SK-N-SH (cell line): Measurements from ENCODE around the gene CALD1. TPM values are rescaled to one million over a fixed set of nuclear protein-coding genes. Genes with fewer than 3 reads are reported as not detected.

Experiments used
- CTCF ChIA-PET: fragments of 300-600, 350-600 bp; formaldehyde crosslinking; extraction: SDS; loops from one replicate; lab custom pipeline; 2021; lab: Yijun Ruan, JAX
- POLR2A ChIA-PET: fragments of 350-600 bp; sonication (Branson Sonifier 250); formaldehyde crosslinking; extraction: SDS; loops from one replicate; lab custom pipeline; 2020; ENCODE audit warnings: antibody characterized with exemption, inconsistent platforms; lab: Yijun Ruan, JAX
- DNase-seq: peaks from one replicate; pipeline ENCODE4 v3.0.0; 2012
- H2AFZ ChIP-seq: fragments of 200-600 bp; sonication (generic); 2 replicates; pipeline ENCODE4 v1.8.1; 2016; ENCODE audit warnings: antibody characterized with exemption, mild to moderate bottlenecking, low read depth
- H3F3A ChIP-seq: fragments of 200-600 bp; sonication (generic); replicated peaks from 2 replicates; pipeline ENCODE3; 2016; ENCODE audit warnings: antibody characterized with exemption, mild to moderate bottlenecking; ENCODE audit not compliant: insufficient read depth
- H3K27ac ChIP-seq, 2 experiments: fragments of 200-500 bp in 1 of 2; fragments of 200-600 bp in 1 of 2; sonication (Bioruptor generic) in 1 of 2; sonication (generic), shearing (Covaris generic) in 1 of 2; 2 replicates each; pipeline versions ENCODE4 v1.5.1 to v1.6.1; 2014 to 2016; ENCODE audit warnings: low read depth in 2 of 2, inconsistent platforms in 1 of 2, low read length in 1 of 2, mild to moderate bottlenecking in 1 of 2, mixed read lengths in 1 of 2
- H3K27me3 ChIP-seq: fragments of 200-600 bp; sonication (generic), shearing (Covaris generic); 2 replicates; pipeline ENCODE4 v1.6.1; 2016; ENCODE audit warnings: mixed run types; ENCODE audit not compliant: insufficient read depth
- H3K36me3 ChIP-seq, 2 experiments: fragments of 200-500 bp in 1 of 2; fragments of 200-600 bp in 1 of 2; sonication (Bioruptor generic) in 1 of 2; sonication (generic) in 1 of 2; replicated peaks in 1 of 2; 2 replicates each; pipeline versions ENCODE3 to v1.5.1; 2014 to 2016; ENCODE audit warnings: low read length in 1 of 2, mild to moderate bottlenecking in 1 of 2; ENCODE audit not compliant: insufficient read depth in 2 of 2, control insufficient read depth in 1 of 2
- H3K4me1 ChIP-seq, 2 experiments: fragments of 200-500 bp in 1 of 2; fragments of 200-600 bp in 1 of 2; sonication (Bioruptor generic) in 1 of 2; sonication (generic), shearing (Covaris generic) in 1 of 2; 2 replicates each; pipeline versions ENCODE4 v1.5.1 to v1.6.1; 2014 to 2016; ENCODE audit warnings: low read depth in 1 of 2, low read length in 1 of 2, mixed run types in 1 of 2; ENCODE audit not compliant: insufficient read depth in 2 of 2, control insufficient read depth in 1 of 2
- H3K4me2 ChIP-seq: fragments of 200-600 bp; sonication (generic), shearing (Covaris generic); 2 replicates; pipeline ENCODE4 v1.6.1; 2017; ENCODE audit warnings: mixed run types
- H3K4me3 ChIP-seq, 2 experiments: fragments of 200-500 bp in 1 of 2; fragments of 200-600 bp in 1 of 2; sonication (Bioruptor generic) in 1 of 2; sonication (generic), shearing (Covaris generic) in 1 of 2; 2 replicates each; pipeline versions ENCODE4 v1.5.1 to v1.8.1; 2014 to 2016; ENCODE audit warnings: low read depth in 2 of 2, inconsistent platforms in 1 of 2, low read length in 1 of 2, mild to moderate bottlenecking in 1 of 2, mixed read lengths in 1 of 2, moderate library complexity in 1 of 2
- H3K79me2 ChIP-seq: fragments of 200-600 bp; sonication (generic); 2 replicates; pipeline ENCODE4 v1.8.1; 2017; ENCODE audit warnings: mild to moderate bottlenecking; ENCODE audit not compliant: insufficient read depth
- H3K9ac ChIP-seq: fragments of 200-600 bp; sonication (generic); 2 replicates; pipeline ENCODE4 v1.6.1; 2017; ENCODE audit warnings: mixed run types
- H3K9me2 ChIP-seq: fragments of 200-600 bp; sonication (generic); 2 replicates; pipeline ENCODE4 v1.6.1; 2017; ENCODE audit warnings: mixed run types
- H3K9me3 ChIP-seq: fragments of 200-600 bp; sonication (generic); 2 replicates; pipeline ENCODE4 v1.6.1; 2017; ENCODE audit warnings: mixed run types, mild to moderate bottlenecking, moderate library complexity
- H4K20me1 ChIP-seq: fragments of 200-600 bp; sonication (generic); 2 replicates; pipeline ENCODE4 v1.6.1; 2017; ENCODE audit warnings: mild to moderate bottlenecking, mixed run types; ENCODE audit not compliant: insufficient read depth
- CHD2 ChIP-seq: fragments of 150-350 bp; IDR thresholded peaks from 2 replicates; pipeline ENCODE4 v1.6.1; 2018; ENCODE audit warnings: low read length; ENCODE audit not compliant: partially characterized antibody
- EP300 ChIP-seq, 2 experiments: IDR thresholded peaks; 2 replicates each; pipeline versions ENCODE4 v1.4.0 to v1.6.1; 2012; ENCODE audit warnings: borderline replicate concordance in 1 of 2, low read depth in 1 of 2, low read length in 1 of 2
- FOSL2 ChIP-seq: IDR thresholded peaks from 2 replicates; pipeline ENCODE4 v1.4.0; 2012; ENCODE audit warnings: low read depth, mild to moderate bottlenecking, moderate library complexity, borderline replicate concordance
- JUND ChIP-seq: IDR thresholded peaks from 2 replicates; pipeline ENCODE4 v1.4.0; 2012
- MEF2A ChIP-seq: IDR thresholded peaks from 2 replicates; pipeline ENCODE4 v1.4.0; 2012; ENCODE audit warnings: low read depth, borderline replicate concordance
- POLR2AphosphoS5 ChIP-seq: IDR thresholded peaks from 2 replicates; pipeline ENCODE4 v1.6.1; 2012; ENCODE audit warnings: low read depth, low read length
- RFX5 ChIP-seq: IDR thresholded peaks from 2 replicates; pipeline ENCODE4 v1.6.1; 2012; ENCODE audit warnings: mild to moderate bottlenecking, improper control_type of control experiment, low read length
- SIN3A ChIP-seq: IDR thresholded peaks from 2 replicates; pipeline ENCODE4 v1.6.1; 2012; ENCODE audit warnings: low read depth, mild to moderate bottlenecking, low read length, moderate library complexity, borderline replicate concordance
- SMC3 ChIP-seq: IDR thresholded peaks from 2 replicates; pipeline ENCODE4 v1.6.1; 2012; ENCODE audit warnings: low read depth, low read length, improper control_type of control experiment
- USF2 ChIP-seq: fragments of 150-350 bp; IDR thresholded peaks from 2 replicates; pipeline ENCODE4 v1.6.1; 2017; ENCODE audit warnings: antibody characterized with exemption, low read length, low read depth, borderline replicate concordance
- WGBS: methylation state at CpG from one replicate; pipeline ENCODE4 v1.1.6; 2017; ENCODE audit warnings: low lambda C conversion rate; 5-methylcytosine and 5-hydroxymethylcytosine counted together
- polyA plus RNA-seq, 3 experiments: library from polyadenylated mRNA; depleted of rRNA; stranded (reverse); fragments of >200 nt; gene quantifications; 2 replicates each; pipeline ENCODE4 v1.2.3, GENCODE V29; 2012
- TF ChIP-seq, protein P1 (sequence below): fragments of 150-350 bp; IDR thresholded peaks from 2 replicates; pipeline ENCODE4 v1.6.1; 2016; ENCODE audit warnings: mild to moderate bottlenecking, low read depth, low read length
- TF ChIP-seq, protein P2 (sequence below): IDR thresholded peaks from 2 replicates; pipeline ENCODE4 v1.4.0; 2012; ENCODE audit warnings: low read depth, borderline replicate concordance
- TF ChIP-seq, protein P3 (sequence below): IDR thresholded peaks from 2 replicates; pipeline ENCODE4; 2012

CALD1 gene
- polyA plus RNA-seq, 1 of the 3 experiments (the other 2 are of a cell fraction), result 299 TPM

DNA sequence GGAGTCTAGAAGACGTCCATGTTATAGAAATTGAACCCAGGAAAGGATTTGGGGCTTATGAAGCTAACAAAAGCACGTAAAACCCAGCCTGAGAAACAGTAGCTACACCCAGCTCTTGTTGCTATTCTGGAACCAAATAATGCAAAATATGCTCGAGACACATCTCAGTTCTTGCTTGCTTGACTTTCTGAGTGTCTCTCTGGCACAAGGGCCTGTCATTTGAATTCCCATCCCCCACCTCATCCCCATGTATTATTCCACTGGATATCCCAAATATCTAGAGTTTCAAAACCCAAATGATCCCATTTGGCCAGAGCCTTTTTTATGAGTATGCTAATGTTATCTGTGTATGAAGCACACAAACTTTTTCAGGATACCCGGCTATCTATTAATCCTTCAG, 158.7 kb downstream of the CALD1 start:
- Histone ChIP-seq H3K79me2 (peaks cover 54% of the 10 kb centered on the region), H3K4me2 (no peak overlapping the region), H3K36me3 (peaks cover 77 to 90% of the 10 kb centered on the region in 2 experiments), H3F3A (peaks cover 34% of the 10 kb centered on the region), H3K4me1 (peaks cover 0 to 30% of the 10 kb centered on the region in 2 experiments; a peak in 3 of 4 replicates), H2AFZ (no peak overlapping the region), H3K9ac (no peak overlapping the region), H3K27me3 (no peaks in the 10 kb centered on the region), H3K4me3 (no peak overlapping the region), H3K9me3 (no peaks in the 10 kb centered on the region), H3K27ac (no peak overlapping the region), H3K9me2 (no peaks in the 10 kb centered on the region), H4K20me1 (no peaks in the 10 kb centered on the region)
- DNase-seq, result no peak
- WGBS, result 95% methylated on average over 4 of the region's 4 CpGs
- ChIA-PET CTCF (interaction anchor here (0.8 to 3.1 kb wide), 5 partner anchors 13 to 305 kb away, joined by 3 to 16 read pairs (median 4); no protein-coding TSS in a partner anchor), POLR2A (no interaction called here)
- TF ChIP-seq CHD2 (no peak), JUND (no peak), POLR2AphosphoS5 (no peak), EP300 (IDR thresholded peaks at IDR 0.05; ENCODE audit: borderline replicate concordance in 1 of 2, low read depth in 1 of 2, low read length in 1 of 2) (no peak), SMC3 (no peak), SIN3A (no peak), MEF2A (no peak), FOSL2 (no peak), RFX5 (no peak), USF2 (no peak)
- TF ChIP-seq, protein P1, sequence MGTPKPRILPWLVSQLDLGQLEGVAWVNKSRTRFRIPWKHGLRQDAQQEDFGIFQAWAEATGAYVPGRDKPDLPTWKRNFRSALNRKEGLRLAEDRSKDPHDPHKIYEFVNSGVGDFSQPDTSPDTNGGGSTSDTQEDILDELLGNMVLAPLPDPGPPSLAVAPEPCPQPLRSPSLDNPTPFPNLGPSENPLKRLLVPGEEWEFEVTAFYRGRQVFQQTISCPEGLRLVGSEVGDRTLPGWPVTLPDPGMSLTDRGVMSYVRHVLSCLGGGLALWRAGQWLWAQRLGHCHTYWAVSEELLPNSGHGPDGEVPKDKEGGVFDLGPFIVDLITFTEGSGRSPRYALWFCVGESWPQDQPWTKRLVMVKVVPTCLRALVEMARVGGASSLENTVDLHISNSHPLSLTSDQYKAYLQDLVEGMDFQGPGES, result no peak
- TF ChIP-seq, protein P2, sequence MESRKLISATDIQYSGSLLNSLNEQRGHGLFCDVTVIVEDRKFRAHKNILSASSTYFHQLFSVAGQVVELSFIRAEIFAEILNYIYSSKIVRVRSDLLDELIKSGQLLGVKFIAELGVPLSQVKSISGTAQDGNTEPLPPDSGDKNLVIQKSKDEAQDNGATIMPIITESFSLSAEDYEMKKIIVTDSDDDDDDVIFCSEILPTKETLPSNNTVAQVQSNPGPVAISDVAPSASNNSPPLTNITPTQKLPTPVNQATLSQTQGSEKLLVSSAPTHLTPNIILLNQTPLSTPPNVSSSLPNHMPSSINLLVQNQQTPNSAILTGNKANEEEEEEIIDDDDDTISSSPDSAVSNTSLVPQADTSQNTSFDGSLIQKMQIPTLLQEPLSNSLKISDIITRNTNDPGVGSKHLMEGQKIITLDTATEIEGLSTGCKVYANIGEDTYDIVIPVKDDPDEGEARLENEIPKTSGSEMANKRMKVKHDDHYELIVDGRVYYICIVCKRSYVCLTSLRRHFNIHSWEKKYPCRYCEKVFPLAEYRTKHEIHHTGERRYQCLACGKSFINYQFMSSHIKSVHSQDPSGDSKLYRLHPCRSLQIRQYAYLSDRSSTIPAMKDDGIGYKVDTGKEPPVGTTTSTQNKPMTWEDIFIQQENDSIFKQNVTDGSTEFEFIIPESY, result no peak
- TF ChIP-seq, protein P3, sequence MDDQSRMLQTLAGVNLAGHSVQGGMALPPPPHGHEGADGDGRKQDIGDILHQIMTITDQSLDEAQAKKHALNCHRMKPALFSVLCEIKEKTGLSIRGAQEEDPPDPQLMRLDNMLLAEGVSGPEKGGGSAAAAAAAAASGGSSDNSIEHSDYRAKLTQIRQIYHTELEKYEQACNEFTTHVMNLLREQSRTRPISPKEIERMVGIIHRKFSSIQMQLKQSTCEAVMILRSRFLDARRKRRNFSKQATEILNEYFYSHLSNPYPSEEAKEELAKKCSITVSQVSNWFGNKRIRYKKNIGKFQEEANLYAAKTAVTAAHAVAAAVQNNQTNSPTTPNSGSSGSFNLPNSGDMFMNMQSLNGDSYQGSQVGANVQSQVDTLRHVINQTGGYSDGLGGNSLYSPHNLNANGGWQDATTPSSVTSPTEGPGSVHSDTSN, result no peak
